GM12872 (cell line): ENCODE data around the gene USP6.
A peak's percentile ranks its signal among the peaks of the same experiment; 100 is the strongest.

Source experiments
- CTCF ChIP-seq: IDR thresholded peaks from 3 replicates; pipeline ENCODE4 v1.5.1; 2011; ENCODE audit warnings: low read depth, mild to moderate bottlenecking, low read length, moderate library complexity; ENCODE audit not compliant: insufficient read depth

The USP6 gene

DNA sequence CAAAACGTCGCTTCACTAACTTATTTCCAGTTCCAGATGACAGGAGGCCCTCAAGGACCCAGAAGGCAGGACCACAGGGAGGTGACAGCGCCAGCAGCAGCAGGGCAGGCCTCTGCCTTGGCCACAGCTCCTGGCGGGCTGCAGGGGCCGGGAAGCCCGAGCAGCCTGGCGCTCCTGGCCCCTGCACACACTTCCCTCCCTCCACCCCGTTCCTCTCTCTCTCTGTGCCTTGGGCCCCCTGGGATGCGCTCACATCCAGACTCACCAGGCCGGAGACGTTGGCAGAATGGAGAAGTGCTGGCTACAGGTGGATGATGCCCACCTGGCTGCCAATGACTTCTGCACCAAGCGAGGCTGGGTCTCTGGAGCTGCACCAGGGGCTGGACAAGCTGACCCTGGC is 63.2 kb downstream of the USP6 start:
- no peak for TF ChIP-seq CTCF

GRCh38 chr17:5181509-5182305 is 65.9 kb downstream of the USP6 start:
- no peak for TF ChIP-seq CTCF

DNA sequence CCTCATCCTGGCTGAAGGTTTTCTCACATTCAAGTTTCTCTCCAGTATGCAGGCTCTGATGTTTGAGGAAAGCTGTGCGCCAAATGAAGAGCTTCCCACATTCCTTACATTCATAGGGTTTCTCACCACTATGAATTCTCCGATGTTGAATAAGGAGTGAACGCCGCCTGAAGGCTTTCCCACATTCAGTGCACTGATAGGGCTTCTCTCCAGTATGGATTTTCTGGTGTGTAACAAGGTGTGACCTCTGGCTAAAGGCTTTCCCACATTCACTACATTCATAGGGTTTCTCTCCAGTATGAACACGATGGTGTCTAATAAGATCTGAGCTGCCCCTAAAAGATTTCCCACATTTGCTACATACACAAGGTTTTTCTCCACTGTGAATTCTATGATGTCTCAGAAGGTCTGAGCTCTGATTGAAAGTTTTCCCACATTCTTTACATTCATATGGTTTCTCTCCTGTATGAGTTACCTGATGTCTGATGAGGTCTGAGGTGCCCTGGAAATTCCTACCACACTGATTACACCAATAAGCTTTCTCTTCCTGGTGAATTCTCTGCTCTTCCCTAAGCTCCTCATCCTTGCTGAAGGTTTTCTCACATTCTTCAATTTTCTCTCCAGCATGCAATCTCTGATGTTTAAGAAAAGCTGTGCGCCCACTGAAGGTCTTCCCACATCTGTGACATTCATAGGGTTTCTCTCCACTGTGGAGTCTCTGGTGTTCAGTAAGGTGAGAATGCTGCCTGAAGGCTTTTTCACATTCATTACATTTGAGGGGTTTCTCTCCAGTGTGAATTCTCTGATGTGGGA is 67.0 kb downstream of the USP6 start:
- no peak for TF ChIP-seq CTCF

GRCh38 chr17:5183410-5183793 is 67.6 kb downstream of the USP6 start:
- TF ChIP-seq CTCF, result no peak

DNA sequence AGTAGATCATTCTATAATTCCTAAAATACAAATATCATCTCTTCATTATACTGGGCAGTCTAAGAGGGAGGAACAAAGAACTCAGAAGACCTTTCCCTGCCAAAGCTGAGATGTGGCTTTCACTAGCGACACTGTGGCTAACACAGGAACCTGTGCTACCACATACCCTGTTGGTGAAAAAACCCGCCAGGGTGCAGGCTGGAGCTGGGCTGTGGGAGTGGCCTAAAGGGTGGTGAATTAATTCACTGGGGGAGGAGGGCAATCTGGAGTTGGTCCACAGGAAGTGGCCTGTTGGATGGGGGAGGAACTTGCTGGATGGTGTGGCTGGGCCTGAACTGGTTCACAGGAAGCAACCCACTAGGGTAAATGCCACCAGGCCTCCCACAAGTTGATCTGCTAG is 68.5 kb downstream of the USP6 start:
- no peak for TF ChIP-seq CTCF

DNA sequence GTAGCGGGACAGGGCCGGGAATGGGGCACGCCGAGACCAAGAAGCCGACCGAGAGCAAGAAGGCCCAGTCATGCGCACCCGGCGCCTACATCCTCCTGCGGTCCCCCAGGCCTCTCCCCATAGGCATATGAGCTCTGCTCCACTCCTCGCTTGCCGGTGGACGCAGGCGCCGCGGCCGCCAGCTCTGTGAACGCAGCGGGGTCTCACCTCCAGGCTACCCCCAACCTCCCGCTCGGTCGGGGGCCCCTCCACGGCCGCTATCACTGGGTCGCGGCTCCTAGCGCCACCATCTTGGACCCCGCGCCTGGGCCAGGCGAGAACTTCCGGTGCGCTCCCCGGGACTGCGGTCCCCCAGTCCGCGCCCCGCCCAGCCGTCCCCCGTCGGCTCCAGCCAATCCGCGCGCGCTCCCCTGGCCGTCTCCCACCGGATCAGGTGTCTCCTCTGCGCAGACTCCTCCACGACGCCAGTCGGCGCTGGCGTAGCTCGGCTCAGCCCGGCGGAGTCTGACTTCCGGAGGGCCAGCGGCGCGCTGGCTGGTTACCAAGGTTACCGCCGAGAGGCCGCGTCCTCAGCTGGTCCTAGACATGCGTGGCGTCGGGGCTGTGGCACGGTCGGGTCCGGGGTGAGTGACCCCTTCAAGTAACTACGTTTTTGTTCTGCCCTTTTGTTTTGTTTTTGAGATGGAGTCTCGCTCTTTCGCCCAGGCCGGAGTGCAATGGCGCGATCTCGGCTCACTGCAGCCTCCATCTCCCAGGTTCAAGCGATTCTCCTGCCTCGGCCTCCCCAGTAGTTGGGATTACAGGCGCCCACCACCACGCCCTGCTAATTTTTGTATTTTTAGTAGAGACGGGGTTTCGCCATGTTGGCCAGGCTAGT is 75.9 kb downstream of the USP6 start, which contains the start of gene ZNF594:
ZNF594 (minus strand) TSS at position 328 of the 877 bp plus-strand sequence. CDS start 7,612 bp downstream, outside the sequence.
- peak; percentile 81 for TF ChIP-seq CTCF

DNA sequence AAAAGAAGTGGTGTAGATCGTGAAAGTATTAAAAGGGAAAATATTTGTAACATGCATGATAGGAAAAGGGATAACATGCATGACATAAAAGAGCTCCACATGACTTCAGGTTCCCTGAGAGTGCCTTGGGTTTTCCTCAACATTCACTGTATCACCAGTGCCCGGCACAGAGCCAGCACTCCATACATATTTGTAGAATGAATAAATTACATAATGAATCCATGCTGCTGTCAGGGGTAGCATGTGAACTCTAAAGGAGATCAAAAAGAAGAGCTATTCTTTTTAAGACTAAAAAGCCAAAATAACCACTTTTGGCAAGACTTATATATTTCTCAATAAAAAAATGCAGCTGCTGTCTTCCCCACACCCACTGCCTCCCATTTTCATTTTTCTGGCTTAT is 78.5 kb downstream of the USP6 start:
- no peak for TF ChIP-seq CTCF
